SHP77 (cell line): ENCODE data around the gene IL16.

Source experiments
- DNase-seq, 2 experiments: peaks; one replicate each; lab custom pipeline; 2025; lab: John Stamatoyannopoulos, UW

Gene IL16

GRCh38 chr15:81295486-81296121, 98.9 kb downstream of the IL16 start:
- DNase-seq: no peak

GRCh38 chr15:81296186-81296585, 99.5 kb downstream of the IL16 start:
- DNase-seq: no peak

GRCh38 chr15:81296673-81297072, 100.0 kb downstream of the IL16 start:
- DNase-seq: peak in 1 of 2 experiments; percentile 24

GRCh38 chr15:81297147-81297572, 100.5 kb downstream of the IL16 start:
- no peak for DNase-seq

- no peak for DNase-seq
Measured at GRCh38 chr15:81297603-81298575, 101.2 kb downstream of the IL16 start.

- no peak for DNase-seq
Measured at GRCh38 chr15:81298611-81299010, 101.9 kb downstream of the IL16 start.

GRCh38 chr15:81299156-81299555, 102.5 kb downstream of the IL16 start:
- no peak for DNase-seq

GRCh38 chr15:81299630-81300273, 103.1 kb downstream of the IL16 start:
- no peak for DNase-seq

GRCh38 chr15:81301385-81301784, 104.7 kb downstream of the IL16 start:
- DNase-seq: no peak

GRCh38 chr15:81301815-81302399, 105.2 kb downstream of the IL16 start:
- DNase-seq: no peak

GRCh38 chr15:81302701-81303109, 106.0 kb downstream of the IL16 start:
- DNase-seq: no peak

GRCh38 chr15:81303244-81304225, 106.9 kb downstream of the IL16 start:
- DNase-seq: no peak

GRCh38 chr15:81304226-81304625, 107.5 kb downstream of the IL16 start:
- no peak for DNase-seq

- no peak for DNase-seq
Measured at GRCh38 chr15:81308260-81308659, 111.6 kb downstream of the IL16 start.

GRCh38 chr15:81309647-81310450, 113.2 kb downstream of the IL16 start:
- DNase-seq: no peak

- no peak for DNase-seq
Measured at GRCh38 chr15:81310480-81310879, 113.8 kb downstream of the IL16 start.

GRCh38 chr15:81311752-81312464, 115.2 kb downstream of the IL16 start:
- DNase-seq: no peak

GRCh38 chr15:81312790-81313543, 116.3 kb downstream of the IL16 start:
- no peak for DNase-seq

GRCh38 chr15:81313686-81314085, 117.0 kb downstream of the IL16 start:
- no peak for DNase-seq
